SK-N-SH treated with all-trans-retinoic acid at 6 μM for 48 hours (cell line): ENCODE measurements around the gene PHF3.

Source experiments
- PATZ1 ChIP-seq: fragments of 250-450 bp; sonication (Bioruptor Pico); IDR thresholded peaks from 2 replicates; pipeline ENCODE4 v1.8.0; 2020; ENCODE audit warnings: mild to moderate bottlenecking, moderate library complexity, borderline replicate concordance
- POU6F1 ChIP-seq: fragments of 250-450 bp; sonication (Bioruptor Pico); IDR thresholded peaks from 2 replicates; pipeline ENCODE4 v1.8.0; 2021; ENCODE audit warnings: low read depth, mild to moderate bottlenecking, moderate library complexity, borderline replicate concordance
- ZFP30 ChIP-seq: fragments of 450-650 bp; formaldehyde crosslinking; IDR thresholded peaks from 2 replicates; pipeline ENCODE4 v1.5.0; 2022; ENCODE audit warnings: mild to moderate bottlenecking, moderate library complexity
- ZNF565 ChIP-seq: fragments of 450-650 bp; formaldehyde crosslinking; conservative IDR thresholded peaks from 2 replicates; pipeline ENCODE4 v1.5.0; 2020; ENCODE audit warnings: low read depth, mild to moderate bottlenecking, moderate library complexity
- ZNF8 ChIP-seq: fragments of 450-650 bp; formaldehyde crosslinking; IDR thresholded peaks from 2 replicates; pipeline ENCODE4 v1.5.0; 2020; ENCODE audit warnings: mild to moderate bottlenecking, moderate library complexity

GRCh38 chr6:63721181-63721580 is 85.6 kb downstream of the PHF3 start:
- no peak for TF ChIP-seq PATZ1 (CRISPR knock-in tag)
- no peak for TF ChIP-seq ZFP30
- TF ChIP-seq POU6F1 (CRISPR knock-in tag): no peak
- no peak for TF ChIP-seq ZNF8
- TF ChIP-seq ZNF565: no peak
